Kidney epithelial cell (primary cell): ENCODE results near the gene CCDC190. TPM values are rescaled to one million over a fixed set of nuclear protein-coding genes. Genes with fewer than 3 reads are reported as not detected.

Experiments
- DNase-seq: peaks from one replicate; pipeline ENCODE4 v3.0.0-alpha.2; 2010; ENCODE audit warnings: low read depth
- H3K27me3 ChIP-seq: 2 replicates; pipeline ENCODE4 v1.6.0; 2011; ENCODE audit warnings: low read length; ENCODE audit not compliant: control insufficient read depth, insufficient read depth
- H3K36me3 ChIP-seq: 2 replicates; pipeline ENCODE4 v1.5.1; 2011; ENCODE audit warnings: low read length; ENCODE audit not compliant: control insufficient read depth, insufficient read depth
- H3K4me3 ChIP-seq: 2 replicates; pipeline ENCODE4 v1.5.1; 2011; ENCODE audit warnings: low read depth, mild to moderate bottlenecking, control low read depth, low read length
- CTCF ChIP-seq: IDR thresholded peaks from 2 replicates; pipeline ENCODE4 v1.5.1; 2011; ENCODE audit warnings: mild to moderate bottlenecking, moderate library complexity, low read length, control low read depth, inconsistent platforms; ENCODE audit not compliant: insufficient read depth, poor library complexity, severe bottlenecking
- total RNA-seq: library from RNA; depleted of rRNA; stranded (reverse); fragments of >200 nt; gene quantifications from 2 replicates; pipeline ENCODE4 v1.2.3, GENCODE V29; 2015

CCDC190 gene
- total RNA-seq, 1 donor from 2014 or later = not detected

DNA sequence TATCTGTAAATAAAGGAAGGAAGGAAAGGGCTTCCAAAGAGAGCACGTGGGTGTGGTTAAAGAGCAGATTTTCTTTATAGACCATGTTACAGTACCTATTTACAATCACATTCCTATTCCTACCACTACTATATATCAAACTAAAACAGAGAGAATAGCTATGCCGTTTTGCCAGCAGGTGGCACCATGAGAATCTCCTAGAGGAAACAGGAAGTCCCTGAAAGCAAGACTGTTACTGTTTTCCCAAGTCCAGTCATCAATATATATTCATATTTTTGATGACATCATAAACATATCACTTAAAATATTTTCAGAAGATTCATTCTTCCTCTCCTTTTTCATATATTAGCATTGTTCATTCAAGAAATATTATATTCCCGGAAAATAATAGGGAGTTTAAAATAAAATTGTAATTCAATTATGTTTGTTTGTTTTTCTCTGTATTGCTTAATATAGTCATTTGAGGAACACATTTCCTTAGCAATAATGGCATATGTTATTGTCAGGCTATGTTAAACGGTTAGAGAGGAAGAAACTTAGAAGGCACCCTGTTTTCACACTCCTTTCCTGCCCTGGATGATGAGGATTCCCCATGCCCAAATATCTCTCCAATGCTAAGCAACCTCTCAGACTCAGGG lies 6.6 kb downstream of the CCDC190 start:
- Histone ChIP-seq H3K27me3 (no peaks in the 10 kb centered on the region), H3K4me3 (no peak overlapping the region), H3K36me3 (no peaks in the 10 kb centered on the region)
- no peak for DNase-seq
- TF ChIP-seq CTCF = peak; percentile 83

DNA sequence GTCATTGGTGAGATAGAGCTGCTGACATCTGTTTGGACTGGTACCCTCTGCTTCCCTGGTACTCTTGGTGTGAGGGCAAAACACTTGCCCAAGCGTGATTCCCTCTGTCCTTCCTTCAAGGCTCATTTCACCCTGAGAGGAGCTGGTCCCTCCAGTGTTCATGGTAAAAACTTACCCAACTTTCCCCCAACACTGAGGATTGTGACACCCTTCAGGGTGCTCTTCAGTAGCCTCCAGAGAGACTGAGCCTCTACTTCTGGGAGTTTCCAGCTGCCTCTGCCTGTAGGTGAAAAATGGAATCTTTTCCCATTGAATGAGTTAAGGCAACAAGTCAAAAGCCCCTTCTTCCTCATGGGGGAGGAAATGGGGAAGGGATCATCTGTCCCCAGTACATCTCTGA lies 9.6 kb downstream of the CCDC190 start:
- TF ChIP-seq CTCF = no peak
- no peaks in the 10 kb centered on the region for H3K36me3 ChIP-seq
- H3K27me3 ChIP-seq = no peaks in the 10 kb centered on the region
- no peak for DNase-seq
- H3K4me3 ChIP-seq = no peak overlapping the region

- no peaks in the 10 kb centered on the region for H3K36me3 ChIP-seq
Observed at GRCh38 chr1:162849711-162850110, 11.3 kb downstream of the CCDC190 start.

GRCh38 chr1:162847839-162848453 lies 13.0 kb downstream of the CCDC190 start:
- no peaks in the 10 kb centered on the region for H3K36me3 ChIP-seq
- TF ChIP-seq CTCF = peak; percentile 90
- H3K4me3 ChIP-seq = no peak overlapping the region
- no peaks in the 10 kb centered on the region for H3K27me3 ChIP-seq
- DNase-seq = no peak

More at GRCh38 chr1:162849711-162850110, 11.3 kb downstream of the CCDC190 start:
- H3K27me3 ChIP-seq = no peaks in the 10 kb centered on the region
- H3K4me3 ChIP-seq = no peak overlapping the region
- DNase-seq = no peak
- TF ChIP-seq CTCF = no peak

DNA sequence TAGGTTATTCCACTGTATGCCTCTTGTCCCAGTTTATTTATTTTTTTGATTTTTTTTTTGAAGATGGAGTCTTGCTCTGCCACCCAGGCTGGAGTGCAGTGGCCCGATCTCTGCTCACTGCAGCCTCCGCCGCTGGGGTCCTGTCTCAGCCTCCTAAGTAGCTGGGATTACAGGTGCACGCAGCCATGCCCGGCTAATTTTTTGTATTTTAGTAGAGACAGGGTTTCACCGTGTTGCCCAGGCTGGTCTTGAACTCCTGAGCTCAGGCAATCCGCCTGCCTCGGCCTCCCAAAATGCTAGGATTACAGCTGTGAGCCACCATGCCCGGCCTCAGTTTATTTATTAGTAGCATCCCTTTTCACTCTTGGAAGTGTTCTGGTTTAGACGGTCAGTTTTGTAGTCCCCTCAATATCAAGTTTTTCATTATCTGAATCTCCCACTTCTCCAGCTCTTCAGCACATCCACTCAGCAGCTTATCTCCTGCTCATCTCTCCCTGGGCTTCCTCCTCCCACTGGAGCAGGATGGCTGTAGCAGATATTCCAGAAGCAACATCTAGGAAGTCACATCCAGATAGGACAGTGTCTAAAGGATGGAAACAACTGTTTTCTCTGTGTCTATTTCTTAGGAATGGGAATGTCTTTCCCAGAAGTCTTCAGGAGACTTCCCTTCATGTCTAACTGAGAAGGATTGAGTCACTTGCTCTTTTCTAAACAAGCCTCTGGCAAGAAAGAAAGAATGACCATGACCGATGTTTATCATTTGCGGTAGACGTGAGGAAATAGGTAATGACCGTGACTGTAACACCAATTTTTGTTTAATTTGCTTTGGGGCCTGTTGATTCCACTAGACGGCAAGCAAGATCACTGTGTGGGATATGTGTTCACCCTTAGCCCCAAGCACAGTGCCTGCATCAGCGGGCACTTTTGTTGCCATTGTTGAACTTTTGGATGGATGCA lies 14.4 kb downstream of the CCDC190 start:
- Histone ChIP-seq H3K36me3 (no peaks in the 10 kb centered on the region), H3K27me3 (no peaks in the 10 kb centered on the region), H3K4me3 (no peak overlapping the region)
- DNase-seq = no peak
- no peak for TF ChIP-seq CTCF
